GM12878 (cell line): ENCODE results near the gene CERT1. TPM values are rescaled to one million over a fixed set of nuclear protein-coding genes. Genes with fewer than 3 reads are reported as not detected.
A peak's percentile ranks its signal among the peaks of the same experiment; 100 is the strongest.

Source experiments
- ATAC-seq: fragments of 200-7000 bp; cut with Tn5 transposase; 3 replicates; pipeline ENCODE4 v1.9.1; 2020; ENCODE audit warnings: mild to moderate bottlenecking, moderate library complexity
- BruUV-seq: library from RNA; stranded (reverse); fragments of 400-500 nt; replicated peaks from 2 replicates; lab custom pipeline; 2021; lab: Mats Ljungman, UMichigan
- CTCF ChIA-PET: fragments of 300-600 bp; sonication (Branson Sonifier 250); formaldehyde crosslinking; extraction: SDS; loops from one replicate; lab custom pipeline; 2021; ENCODE audit warnings: inconsistent platforms; lab: Yijun Ruan, JAX
- POLR2A ChIA-PET: fragments of 350-600 bp; formaldehyde crosslinking; extraction: SDS; loops from one replicate; lab custom pipeline; 2021; ENCODE audit warnings: inconsistent platforms; lab: Charles Lee
- RAD21 ChIA-PET: fragments of 300-600 bp; sonication (Branson Sonifier 250); formaldehyde crosslinking; loops from one replicate; lab custom pipeline; 2023; ENCODE audit warnings: antibody characterized with exemption; ENCODE audit not compliant: unreplicated experiment; lab: Charles Lee
- SMC1A ChIA-PET: fragments of 300-600 bp; sonication (Branson Sonifier 250); formaldehyde crosslinking; loops from one replicate; lab custom pipeline; 2023; ENCODE audit not compliant: unreplicated experiment, uncharacterized antibody; lab: Charles Lee
- DNase-seq: peaks from one replicate; pipeline ENCODE4 v3.0.0-alpha.2; 2011; ENCODE audit warnings: low read depth, low spot score
- FAIRE-seq: peaks from 3 replicates; lab custom pipeline; 2011; peaks lifted over from hg19 to GRCh38; lab: Jason Lieb, UNC
- H2AFZ ChIP-seq: 2 replicates; pipeline ENCODE4 v1.6.0; 2011; ENCODE audit warnings: low read depth, low read length, control low read depth; ENCODE audit not compliant: control insufficient read depth
- H3K27ac ChIP-seq: 2 replicates; pipeline ENCODE4 v1.5.1; 2011; ENCODE audit warnings: control low read depth; ENCODE audit not compliant: control insufficient read depth, insufficient read depth
- H3K27me3 ChIP-seq, 2 experiments: replicated peaks in 1 of 2; 2 replicates each; pipeline versions ENCODE4 v1.6.0 to v1.6.1; 2011; ENCODE audit warnings: low read length in 1 of 2; ENCODE audit not compliant: control insufficient read depth in 2 of 2, insufficient read depth in 2 of 2
- H3K36me3 ChIP-seq, 2 experiments: 2 replicates each; pipeline ENCODE4 v1.5.1; 2011; ENCODE audit warnings: low read length in 1 of 2; ENCODE audit not compliant: control insufficient read depth in 2 of 2, insufficient read depth in 2 of 2
- H3K4me1 ChIP-seq: 2 replicates; pipeline ENCODE4 v1.6.1; 2011; ENCODE audit warnings: mild to moderate bottlenecking, low read length, moderate library complexity, mixed read lengths; ENCODE audit not compliant: control insufficient read depth, insufficient read depth
- H3K4me2 ChIP-seq: 2 replicates; pipeline ENCODE4 v1.6.0; 2011; ENCODE audit warnings: control low read depth; ENCODE audit not compliant: control insufficient read depth, insufficient read depth
- H3K4me3 ChIP-seq: fragments of 200-600 bp; sonication (generic); 2 replicates; pipeline ENCODE4 v1.5.1; 2016
- H3K79me2 ChIP-seq: 2 replicates; pipeline ENCODE4 v1.6.0; 2011; ENCODE audit warnings: low read length; ENCODE audit not compliant: control insufficient read depth, insufficient read depth
- H3K9ac ChIP-seq: 2 replicates; pipeline ENCODE4 v1.8.0; 2011; ENCODE audit warnings: low read length, control low read depth, mixed read lengths; ENCODE audit not compliant: control insufficient read depth, insufficient read depth
- H3K9me3 ChIP-seq: replicated peaks from 3 replicates; pipeline ENCODE4 v1.5.1; 2011; ENCODE audit warnings: mild to moderate bottlenecking, low read length; ENCODE audit not compliant: control insufficient read depth, insufficient read depth
- H4K20me1 ChIP-seq: 2 replicates; pipeline ENCODE4 v1.6.0; 2011; ENCODE audit not compliant: control insufficient read depth, insufficient read depth
- ESRRA ChIP-seq: IDR thresholded peaks from 2 replicates; pipeline ENCODE4 v1.6.1; 2012; ENCODE audit warnings: mild to moderate bottlenecking, low read length, improper control_type of control experiment
- JUNB ChIP-seq: IDR thresholded peaks from 2 replicates; pipeline ENCODE4 v1.6.1; 2016; ENCODE audit warnings: antibody characterized with exemption, mild to moderate bottlenecking
- KAT2A ChIP-seq: conservative IDR thresholded peaks from 2 replicates; pipeline ENCODE4 v1.6.1; 2011; ENCODE audit warnings: low read depth, low read length; ENCODE audit not compliant: control insufficient read depth
- KLF5 ChIP-seq: fragments of 450-650 bp; IDR thresholded peaks from 2 replicates; pipeline ENCODE4 v1.6.1; 2014; ENCODE audit warnings: mild to moderate bottlenecking; ENCODE audit not compliant: partially characterized antibody
- NFIC ChIP-seq: IDR thresholded peaks from 2 replicates; pipeline ENCODE4 v1.6.1; 2012; ENCODE audit warnings: low read depth, mild to moderate bottlenecking, inconsistent platforms, low read length, moderate library complexity
- PKNOX1 ChIP-seq: fragments of 450-650 bp; IDR thresholded peaks from 2 replicates; pipeline ENCODE4 v1.6.1; 2016; ENCODE audit warnings: mild to moderate bottlenecking
- POLR2AphosphoS2 ChIP-seq: IDR thresholded peaks from 2 replicates; pipeline ENCODE4 v1.6.1; 2011; ENCODE audit warnings: low read depth, mild to moderate bottlenecking, low read length, improper control_type of control experiment, moderate library complexity
- RAD21 ChIP-seq: IDR thresholded peaks from 2 replicates; pipeline ENCODE4 v1.6.1; 2011; ENCODE audit warnings: mild to moderate bottlenecking, low read depth, low read length, moderate library complexity; ENCODE audit not compliant: insufficient read depth
- RELA ChIP-seq: fragments of 450-650 bp; IDR thresholded peaks from 2 replicates; pipeline ENCODE4 v1.8.0; 2014; ENCODE audit warnings: borderline replicate concordance; ENCODE audit not compliant: partially characterized antibody
- RFX5 ChIP-seq: IDR thresholded peaks from 2 replicates; pipeline ENCODE4 v1.6.1; 2011; ENCODE audit warnings: low read depth, low read length, improper control_type of control experiment
- SIN3A ChIP-seq: IDR thresholded peaks from 2 replicates; pipeline ENCODE4 v1.6.1; 2012; ENCODE audit warnings: low read depth, low read length, improper control_type of control experiment
- SMARCA5 ChIP-seq: fragments of 450-650 bp; IDR thresholded peaks from 2 replicates; pipeline ENCODE4 v1.6.1; 2017; ENCODE audit warnings: mild to moderate bottlenecking
- USF1 ChIP-seq: IDR thresholded peaks from 2 replicates; pipeline ENCODE4 v1.6.1; 2011; ENCODE audit warnings: borderline replicate concordance, low read depth, mild to moderate bottlenecking, moderate library complexity, mixed read lengths, low read length; ENCODE audit not compliant: insufficient read depth; ENCODE audit errors: extremely low read length
- WGBS: methylation state at CpG from one replicate; pipeline ENCODE4 v1.1.6; 2016; ENCODE audit warnings: low lambda C conversion rate; ENCODE audit not compliant: insufficient replicate concordance, insufficient coverage; ENCODE audit errors: missing lambda C conversion rate; 5-methylcytosine and 5-hydroxymethylcytosine counted together
- in situ Hi-C: fragments of 300-500 bp; cut with MboI; formaldehyde crosslinking; loops from 9 replicates; pipeline ENCODE4 v1.14.3; 2018; ENCODE audit warnings: mixed read lengths
- intact Hi-C: fragments of 100-400 bp; cut with micrococcal nuclease; formaldehyde crosslinking; loops from one replicate; pipeline ENCODE4 v1.14.2; 2022; ENCODE audit not compliant: unreplicated experiment
- polyA plus RNA-seq, 11 experiments: library from polyadenylated mRNA; depleted of rRNA in 4 of 11; unstranded in 6 of 11; stranded (reverse) in 5 of 11; fragments of >200 nt; fragmentation: Nextera tagmentation in 4 of 11; fragmentation: Illumina TruSeq in 1 of 11; extraction: Ambion mirVana in 4 of 11; extraction: Trizol in 1 of 11; gene quantifications; 1 replicate in 1 of 11; 2 replicates in 10 of 11; pipeline versions ENCODE4 v1.2.1 to v1.2.3, GENCODE V29; 2011 to 2016; ENCODE audit warnings: inconsistent platforms in 2 of 11, missing spikeins in 2 of 11, low read depth in 1 of 11
- total RNA-seq, 4 experiments: library from RNA; depleted of rRNA in 3 of 4; stranded (reverse); fragments of >200 nt in 3 of 4; fragmentation: Illumina TruSeq in 1 of 4; extraction: Trizol in 1 of 4; gene quantifications; 2 replicates each; pipeline versions ENCODE4 v1.2.1 to v1.2.3, GENCODE V29; 2013 to 2021

The CERT1 gene
- total and polyA plus RNA-seq, 10 of the 15 experiments (the other 5 are each of a cell fraction or from before 2014, with no cell fraction given): 7.7 to 36.7 (median 25.6) TPM

GRCh38 chr5:75514323-75514722 lies 2.9 kb upstream of the CERT1 start:
- 77% methylated on average over 3 of the region's 3 CpGs for WGBS
- in situ Hi-C loops (loop anchor here (10.0 kb wide), 1 partner anchor 50 kb away; no protein-coding TSS in a partner anchor), intact Hi-C loops (loop anchor here (5.0 to 10.0 kb wide), 3 partner anchors 153 to 280 kb away; partner anchors contain the start of genes ANKRD31 and HMGCR)
- Histone ChIP-seq H3K79me2 (peaks cover 97% of the 10 kb centered on the region), H3K4me3 (peak overlapping the region; percentile 51), H3K27me3 (no peaks in the 10 kb centered on the region), H3K9me3 (peaks cover 1% of the 10 kb centered on the region; the same call in 1 of the 3 replicates), H3K27ac (peak overlapping the region; percentile 57), H2AFZ (no peak overlapping the region), H3K4me1 (0 out of 2 replicates have a peak, but pooled peaks cover 3% of the 10 kb centered on the region), H3K9ac (peak overlapping the region; percentile 15), H4K20me1 (no peaks in the 10 kb centered on the region), H3K4me2 (peak overlapping the region; percentile 66), H3K36me3 (no peaks in the 10 kb centered on the region; a peak in 1 of 4 replicates)
- TF ChIP-seq RFX5: no peak
- no peak for TF ChIP-seq ESRRA
- no peak for TF ChIP-seq JUNB
- no peak for TF ChIP-seq NFIC
- TF ChIP-seq POLR2AphosphoS2: no peak
- TF ChIP-seq RELA: no peak
- no peak for TF ChIP-seq USF1
- TF ChIP-seq PKNOX1: no peak
- no peak for TF ChIP-seq RAD21
- no peak for TF ChIP-seq KLF5
- TF ChIP-seq SMARCA5: no peak
- TF ChIP-seq KAT2A: no peak
- TF ChIP-seq SIN3A: no peak
- POLR2A ChIA-PET: interaction anchor here (0.9 to 1.2 kb wide), 4 partner anchors 10 to 177 kb away, joined by 3 to 4 read pairs (median 3); partner anchors contain the start of gene HMGCR
- RAD21 ChIA-PET: interaction anchor here (0.8 to 11.3 kb wide), 3 partner anchors 53 to 167 kb away, joined by 3 to 123 read pairs (median 115); no protein-coding TSS in a partner anchor
- DNase-seq (no peak), FAIRE-seq (no peak), ATAC-seq (no peak)
- SMC1A ChIA-PET: interaction anchor here (0.6 to 7.7 kb wide), 7 partner anchors 9 to 61 kb away, joined by 4 to 90 read pairs (median 15); no protein-coding TSS in a partner anchor
- CTCF ChIA-PET: interaction anchor here (0.8 to 3.5 kb wide), 2 partner anchors 34 to 53 kb away, joined by 3 to 22 read pairs; no protein-coding TSS in a partner anchor
- BruUV-seq: no TSS peak
